ENCODE data around the gene KCNJ8. TPM values are rescaled to one million over a fixed set of nuclear protein-coding genes. Genes with fewer than 3 reads are reported as not detected.

KCNJ8 gene
- total and polyA plus RNA-seq, 2 experiments from 2014 or later: 9.4 to 11.4 TPM

GRCh38 chr12:21809100-21809499 lies 34.6 kb upstream of the KCNJ8 start:
- no peak overlapping the region for H3K27ac ChIP-seq

GRCh38 chr12:21806255-21806654 lies 31.7 kb upstream of the KCNJ8 start:
- no peak overlapping the region for H3K4me3 ChIP-seq
- DNase-seq (ENCODE audit: low read depth in 1 of 2, low spot score in 1 of 2): no peak
- no peaks in the 10 kb centered on the region for H3K36me3 ChIP-seq
- H3K27me3 ChIP-seq: no peaks in the 10 kb centered on the region
- H3K9me3 ChIP-seq (ENCODE audit: low read depth): no peaks in the 10 kb centered on the region
- H3K4me1 ChIP-seq (ENCODE audit: low read depth): no peaks in the 10 kb centered on the region
- H3K27ac ChIP-seq: no peak overlapping the region
- no peak for TF ChIP-seq CTCF (IDR thresholded peaks at IDR 0.05; ENCODE audit: low read depth, low read length)

More at GRCh38 chr12:21809100-21809499, 34.6 kb upstream of the KCNJ8 start:
- Histone ChIP-seq H3K9me3 (ENCODE audit: low read depth) (no peaks in the 10 kb centered on the region), H3K36me3 (no peaks in the 10 kb centered on the region), H3K4me1 (ENCODE audit: low read depth) (no peaks in the 10 kb centered on the region), H3K4me3 (no peak overlapping the region), H3K27me3 (no peaks in the 10 kb centered on the region)
- DNase-seq (ENCODE audit: low read depth in 1 of 2, low spot score in 1 of 2): no peak
- no peak for TF ChIP-seq CTCF (IDR thresholded peaks at IDR 0.05; ENCODE audit: low read depth, low read length)

- Histone ChIP-seq H3K27me3 (no peaks in the 10 kb centered on the region), H3K36me3 (no peaks in the 10 kb centered on the region), H3K27ac (no peak overlapping the region), H3K4me3 (no peak overlapping the region), H3K9me3 (ENCODE audit: low read depth) (no peaks in the 10 kb centered on the region), H3K4me1 (ENCODE audit: low read depth) (no peaks in the 10 kb centered on the region)
- no peak for TF ChIP-seq CTCF (IDR thresholded peaks at IDR 0.05; ENCODE audit: low read depth, low read length)
- no peak for DNase-seq (ENCODE audit: low read depth in 1 of 2, low spot score in 1 of 2)
Measured at GRCh38 chr12:21801522-21802288, 27.2 kb upstream of the KCNJ8 start.

GRCh38 chr12:21800011-21800410 lies 25.5 kb upstream of the KCNJ8 start:
- no peaks in the 10 kb centered on the region for H3K4me1 ChIP-seq (ENCODE audit: low read depth)
- no peak for TF ChIP-seq CTCF (IDR thresholded peaks at IDR 0.05; ENCODE audit: low read depth, low read length)
- no peak overlapping the region for H3K4me3 ChIP-seq
- H3K27me3 ChIP-seq: no peaks in the 10 kb centered on the region
- no peaks in the 10 kb centered on the region for H3K9me3 ChIP-seq (ENCODE audit: low read depth)
- no peaks in the 10 kb centered on the region for H3K36me3 ChIP-seq
- no peak for DNase-seq (ENCODE audit: low read depth in 1 of 2, low spot score in 1 of 2)
- H3K27ac ChIP-seq: no peak overlapping the region

- TF ChIP-seq CTCF (IDR thresholded peaks at IDR 0.05; ENCODE audit: low read depth, low read length): no peak
- H3K27me3 ChIP-seq: no peaks in the 10 kb centered on the region
- H3K4me1 ChIP-seq (ENCODE audit: low read depth): no peaks in the 10 kb centered on the region
- no peak overlapping the region for H3K27ac ChIP-seq
- no peak for DNase-seq (ENCODE audit: low read depth in 1 of 2, low spot score in 1 of 2)
- no peak overlapping the region for H3K4me3 ChIP-seq
- no peaks in the 10 kb centered on the region for H3K9me3 ChIP-seq (ENCODE audit: low read depth)
- no peaks in the 10 kb centered on the region for H3K36me3 ChIP-seq
Measured at GRCh38 chr12:21797539-21797938, 23.0 kb upstream of the KCNJ8 start.
